Esophagus muscularis mucosa (tissue), 4 donors: Measurements from ENCODE around the gene PSMD5.

ENCODE experiments used
- EP300 ChIP-seq: sonication (generic); formaldehyde crosslinking; IDR thresholded peaks from one replicate; pipeline ENCODE4 v1.6.1; 2017; ENCODE audit warnings: antibody characterized with exemption
- POLR2A ChIP-seq: fragments of 450-650 bp; IDR thresholded peaks from one replicate; pipeline ENCODE4 v1.6.1; 2017; ENCODE audit warnings: antibody characterized with exemption, moderate library complexity, mild to moderate bottlenecking, low read depth
- TF ChIP-seq, protein P1 (sequence below), 3 experiments: fragments of 200-600 bp in 2 of 3; fragments of 450-650 bp in 1 of 3; sonication (generic) in 2 of 3; IDR thresholded peaks; one replicate each; pipeline ENCODE4 v1.5.1; 2017 to 2019; ENCODE audit warnings: antibody characterized with exemption in 3 of 3, mild to moderate bottlenecking in 2 of 3, moderate library complexity in 1 of 3

DNA sequence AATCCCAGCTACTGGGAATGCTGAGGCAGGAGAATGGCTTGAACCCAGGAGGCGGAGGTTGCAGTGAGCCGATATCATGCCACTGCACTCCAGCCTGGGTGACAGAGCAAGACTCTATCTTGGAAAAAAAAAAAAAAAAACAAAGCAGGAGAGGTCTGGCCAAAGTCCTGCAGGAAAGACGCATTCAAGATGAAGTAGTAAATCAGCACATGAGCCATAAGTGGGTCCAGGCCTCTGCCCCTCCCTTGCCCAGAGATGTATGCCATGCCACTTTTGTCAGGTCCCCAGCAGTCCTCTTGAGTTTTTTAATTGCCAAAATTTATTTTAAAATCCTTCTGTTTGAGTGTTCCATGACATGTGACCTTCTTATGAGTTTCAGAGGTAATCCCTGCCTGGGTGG lies 42.7 kb upstream of the PSMD5 start:
- TF ChIP-seq, protein P1, sequence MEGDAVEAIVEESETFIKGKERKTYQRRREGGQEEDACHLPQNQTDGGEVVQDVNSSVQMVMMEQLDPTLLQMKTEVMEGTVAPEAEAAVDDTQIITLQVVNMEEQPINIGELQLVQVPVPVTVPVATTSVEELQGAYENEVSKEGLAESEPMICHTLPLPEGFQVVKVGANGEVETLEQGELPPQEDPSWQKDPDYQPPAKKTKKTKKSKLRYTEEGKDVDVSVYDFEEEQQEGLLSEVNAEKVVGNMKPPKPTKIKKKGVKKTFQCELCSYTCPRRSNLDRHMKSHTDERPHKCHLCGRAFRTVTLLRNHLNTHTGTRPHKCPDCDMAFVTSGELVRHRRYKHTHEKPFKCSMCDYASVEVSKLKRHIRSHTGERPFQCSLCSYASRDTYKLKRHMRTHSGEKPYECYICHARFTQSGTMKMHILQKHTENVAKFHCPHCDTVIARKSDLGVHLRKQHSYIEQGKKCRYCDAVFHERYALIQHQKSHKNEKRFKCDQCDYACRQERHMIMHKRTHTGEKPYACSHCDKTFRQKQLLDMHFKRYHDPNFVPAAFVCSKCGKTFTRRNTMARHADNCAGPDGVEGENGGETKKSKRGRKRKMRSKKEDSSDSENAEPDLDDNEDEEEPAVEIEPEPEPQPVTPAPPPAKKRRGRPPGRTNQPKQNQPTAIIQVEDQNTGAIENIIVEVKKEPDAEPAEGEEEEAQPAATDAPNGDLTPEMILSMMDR (IDR thresholded peaks at IDR 0.05), result no peak
- no peak for TF ChIP-seq POLR2A
- no peak for TF ChIP-seq EP300
